Measurements from ENCODE around the gene KIZ.

DNA sequence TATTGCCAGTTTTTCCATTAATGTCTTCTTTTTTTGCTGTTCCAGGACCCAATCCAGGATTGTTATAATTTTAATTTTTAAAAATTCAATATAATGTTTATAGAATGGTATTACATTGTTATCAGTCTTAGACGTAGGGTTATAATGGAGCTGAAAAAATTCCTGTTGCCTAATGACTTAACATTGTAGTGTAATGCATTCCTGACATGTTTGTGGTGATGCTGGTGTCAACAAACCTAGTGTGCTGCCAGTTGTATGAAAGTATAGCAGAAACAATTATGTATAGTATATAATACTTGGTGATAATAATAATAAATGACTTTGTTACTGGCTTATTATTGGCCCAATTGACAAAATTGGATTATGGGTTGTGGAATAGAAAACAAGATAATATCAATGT is 30.4 kb downstream of the KIZ start:
- TF ChIP-seq TAF1 (IDR thresholded peaks at IDR 0.05; ENCODE audit: borderline replicate concordance, insufficient read depth, low read length) = no peak
- no peak for TF ChIP-seq POLR2AphosphoS5 (IDR thresholded peaks at IDR 0.05; ENCODE audit: low read depth, low read length)
- TF ChIP-seq, protein P1, sequence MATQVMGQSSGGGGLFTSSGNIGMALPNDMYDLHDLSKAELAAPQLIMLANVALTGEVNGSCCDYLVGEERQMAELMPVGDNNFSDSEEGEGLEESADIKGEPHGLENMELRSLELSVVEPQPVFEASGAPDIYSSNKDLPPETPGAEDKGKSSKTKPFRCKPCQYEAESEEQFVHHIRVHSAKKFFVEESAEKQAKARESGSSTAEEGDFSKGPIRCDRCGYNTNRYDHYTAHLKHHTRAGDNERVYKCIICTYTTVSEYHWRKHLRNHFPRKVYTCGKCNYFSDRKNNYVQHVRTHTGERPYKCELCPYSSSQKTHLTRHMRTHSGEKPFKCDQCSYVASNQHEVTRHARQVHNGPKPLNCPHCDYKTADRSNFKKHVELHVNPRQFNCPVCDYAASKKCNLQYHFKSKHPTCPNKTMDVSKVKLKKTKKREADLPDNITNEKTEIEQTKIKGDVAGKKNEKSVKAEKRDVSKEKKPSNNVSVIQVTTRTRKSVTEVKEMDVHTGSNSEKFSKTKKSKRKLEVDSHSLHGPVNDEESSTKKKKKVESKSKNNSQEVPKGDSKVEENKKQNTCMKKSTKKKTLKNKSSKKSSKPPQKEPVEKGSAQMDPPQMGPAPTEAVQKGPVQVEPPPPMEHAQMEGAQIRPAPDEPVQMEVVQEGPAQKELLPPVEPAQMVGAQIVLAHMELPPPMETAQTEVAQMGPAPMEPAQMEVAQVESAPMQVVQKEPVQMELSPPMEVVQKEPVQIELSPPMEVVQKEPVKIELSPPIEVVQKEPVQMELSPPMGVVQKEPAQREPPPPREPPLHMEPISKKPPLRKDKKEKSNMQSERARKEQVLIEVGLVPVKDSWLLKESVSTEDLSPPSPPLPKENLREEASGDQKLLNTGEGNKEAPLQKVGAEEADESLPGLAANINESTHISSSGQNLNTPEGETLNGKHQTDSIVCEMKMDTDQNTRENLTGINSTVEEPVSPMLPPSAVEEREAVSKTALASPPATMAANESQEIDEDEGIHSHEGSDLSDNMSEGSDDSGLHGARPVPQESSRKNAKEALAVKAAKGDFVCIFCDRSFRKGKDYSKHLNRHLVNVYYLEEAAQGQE (IDR thresholded peaks at IDR 0.05; ENCODE audit: insufficient read depth in 1 of 2, low read depth in 2 of 2, low read length in 2 of 2) = no peak

Data from PFSK-1 (cell line).